Endothelial cell of umbilical vein (primary cell): ENCODE results near the gene CCER1. TPM values are rescaled to one million over a fixed set of nuclear protein-coding genes. Genes with fewer than 3 reads are reported as not detected.

Source experiments
- BruUV-seq: library from RNA; stranded (reverse); fragments of 400-500 nt; replicated peaks from 2 replicates; lab custom pipeline; 2021; lab: Mats Ljungman, UMichigan
- CTCF ChIA-PET: fragments of 300-600, 350-600 bp; sonication (Branson Sonifier 250); formaldehyde crosslinking; loops from one replicate; lab custom pipeline; 2021; ENCODE audit warnings: antibody characterized with exemption, inconsistent platforms; lab: Charles Lee
- POLR2A ChIA-PET: fragments of 300-600, 350-600 bp; sonication (Branson Sonifier 250); formaldehyde crosslinking; loops from one replicate; lab custom pipeline; 2021; ENCODE audit warnings: antibody characterized with exemption, inconsistent platforms; lab: Charles Lee
- DNase-seq: peaks from one replicate; pipeline ENCODE4 v3.0.0-alpha.2; 2011; ENCODE audit warnings: low read depth, low spot score
- FAIRE-seq: peaks from 2 replicates; lab custom pipeline; 2011; peaks lifted over from hg19 to GRCh38; lab: Jason Lieb, UNC
- H2AFZ ChIP-seq: 2 replicates; pipeline ENCODE4 v1.6.0; 2012; ENCODE audit warnings: low read depth, low read length, control low read depth, inconsistent platforms
- H3K27ac ChIP-seq: 2 replicates; pipeline ENCODE4 v1.5.1; 2011; ENCODE audit warnings: low read depth, mild to moderate bottlenecking, control low read depth, low read length, moderate library complexity; ENCODE audit not compliant: insufficient read depth
- H3K27me3 ChIP-seq, 2 experiments: 2 replicates each; pipeline versions ENCODE4 v1.6.0 to v1.6.1; 2011; ENCODE audit warnings: low read length in 2 of 2, mixed read lengths in 1 of 2; ENCODE audit not compliant: control insufficient read depth in 2 of 2, insufficient read depth in 2 of 2
- H3K36me3 ChIP-seq, 2 experiments: 2 replicates in 1 of 2; 3 replicates in 1 of 2; pipeline ENCODE4 v1.5.1; 2011; ENCODE audit warnings: low read length in 2 of 2, mild to moderate bottlenecking in 1 of 2, moderate library complexity in 1 of 2; ENCODE audit not compliant: control insufficient read depth in 2 of 2, insufficient read depth in 2 of 2; ENCODE audit errors: extremely low read depth in 1 of 2
- H3K4me1 ChIP-seq: 3 replicates; pipeline ENCODE4 v1.5.1; 2011; ENCODE audit warnings: mild to moderate bottlenecking, low read length; ENCODE audit not compliant: control insufficient read depth, insufficient read depth; ENCODE audit errors: extremely low read depth
- H3K4me2 ChIP-seq: 2 replicates; pipeline ENCODE4 v1.6.1; 2011; ENCODE audit warnings: low read length, control low read depth, mixed read lengths; ENCODE audit not compliant: insufficient read depth
- H3K4me3 ChIP-seq, 3 experiments: fragments of 200-600 bp in 1 of 3; sonication (generic), shearing (Covaris generic) in 1 of 3; replicated peaks in 1 of 3; 2 replicates each; pipeline ENCODE4 v1.5.1; 2011 to 2016; ENCODE audit warnings: control low read depth in 3 of 3, low read length in 3 of 3, mild to moderate bottlenecking in 2 of 3, inconsistent platforms in 1 of 3, low read depth in 1 of 3, moderate library complexity in 1 of 3; ENCODE audit not compliant: insufficient read depth in 1 of 3
- H3K79me2 ChIP-seq: 2 replicates; pipeline ENCODE4 v1.6.0; 2012; ENCODE audit warnings: low read length, inconsistent platforms; ENCODE audit not compliant: control insufficient read depth, insufficient read depth
- H3K9ac ChIP-seq: replicated peaks from 2 replicates; pipeline ENCODE3; 2011; ENCODE audit warnings: low read length, control low read depth; ENCODE audit not compliant: insufficient read depth; ENCODE audit errors: extremely low read depth
- H3K9me1 ChIP-seq: replicated peaks from 3 replicates; pipeline ENCODE4 v1.6.0; 2011; ENCODE audit warnings: mild to moderate bottlenecking, low read length; ENCODE audit not compliant: control insufficient read depth, insufficient read depth; ENCODE audit errors: extremely low read depth
- H3K9me3 ChIP-seq: replicated peaks from 2 replicates; pipeline ENCODE4 v1.5.1; 2012; ENCODE audit warnings: low read length, inconsistent platforms; ENCODE audit not compliant: control insufficient read depth, insufficient read depth
- H4K20me1 ChIP-seq: replicated peaks from 2 replicates; pipeline ENCODE3; 2011; ENCODE audit warnings: mild to moderate bottlenecking, low read length; ENCODE audit not compliant: control insufficient read depth, insufficient read depth; ENCODE audit errors: extremely low read depth
- CTCF ChIP-seq, 2 donors: IDR thresholded peaks; 1 replicate in 1 of 2; 2 replicates in 1 of 2; pipeline ENCODE4 v1.5.1; 2011; ENCODE audit warnings: low read length in 2 of 2, mild to moderate bottlenecking in 2 of 2, moderate library complexity in 2 of 2, control low read depth in 1 of 2, inconsistent platforms in 1 of 2, low read depth in 1 of 2; ENCODE audit not compliant: insufficient read depth in 1 of 2; ENCODE audit errors: extremely low read depth in 1 of 2
- EZH2 ChIP-seq: IDR thresholded peaks from 2 replicates; pipeline ENCODE4 v1.6.1; 2012; ENCODE audit warnings: borderline replicate concordance, low read depth, mild to moderate bottlenecking, moderate library complexity, low read length, inconsistent platforms; ENCODE audit not compliant: severe bottlenecking
- FOS ChIP-seq: IDR thresholded peaks from 2 replicates; pipeline ENCODE4 v1.6.1; 2011; ENCODE audit warnings: mild to moderate bottlenecking, low read length, moderate library complexity, borderline replicate concordance; ENCODE audit not compliant: insufficient read depth
- GATA2 ChIP-seq: IDR thresholded peaks from 2 replicates; pipeline ENCODE4 v1.7.0; 2011; ENCODE audit warnings: low read depth, mild to moderate bottlenecking, moderate library complexity, mixed read lengths, low read length; ENCODE audit not compliant: insufficient read length, insufficient read depth
- JUN ChIP-seq: IDR thresholded peaks from 2 replicates; pipeline ENCODE4 v1.6.1; 2011; ENCODE audit warnings: borderline replicate concordance, low read depth; ENCODE audit not compliant: insufficient read length, insufficient read depth
- MAX ChIP-seq: IDR thresholded peaks from 2 replicates; pipeline ENCODE4 v1.6.1; 2011; ENCODE audit not compliant: insufficient read depth, insufficient read length
- MYC ChIP-seq: IDR thresholded peaks from one replicate; pipeline ENCODE4 v1.6.1; 2011; ENCODE audit warnings: mild to moderate bottlenecking, low read depth, low read length
- POLR2A ChIP-seq: IDR thresholded peaks from 2 replicates; pipeline ENCODE4 v1.6.1; 2012; ENCODE audit warnings: low read depth, mild to moderate bottlenecking, control low read depth, low read length
- POLR2AphosphoS5 ChIP-seq: IDR thresholded peaks from 2 replicates; pipeline ENCODE4 v1.6.1; 2012; ENCODE audit warnings: low read depth, mild to moderate bottlenecking, control low read depth, low read length, moderate library complexity; ENCODE audit not compliant: insufficient read depth
- dilution Hi-C: fragments of 300-500 bp; cut with MboI; formaldehyde crosslinking; loops from one replicate; pipeline ENCODE4 v1.15.0; 2019; ENCODE audit warnings: low sequenced_read_pairs; ENCODE audit not compliant: extremely low pct_ligation_motif_present
- intact Hi-C: fragments of 100-400 bp; cut with micrococcal nuclease; formaldehyde crosslinking; loops from one replicate; pipeline ENCODE4 v1.10.0; 2022
- polyA plus RNA-seq, 4 experiments: library from polyadenylated mRNA; depleted of rRNA in 3 of 4; stranded (reverse) in 3 of 4; unstranded in 1 of 4; fragments of >200 nt; gene quantifications; 2 replicates each; pipeline versions ENCODE4 v1.2.1 to v1.2.3, GENCODE V29; 2011 to 2012; ENCODE audit warnings: missing spikeins in 1 of 4
- total RNA-seq: library from RNA; stranded (reverse); gene quantifications from 2 replicates; pipeline ENCODE4 v1.2.3, GENCODE V29; 2021

Gene CCER1
- total and polyA plus RNA-seq, 2 donors (not counting 3 experiments of a cell fraction or from before 2014, with no cell fraction given), result not detected

GRCh38 chr12:90902596-90902995 lies 52.4 kb downstream of the CCER1 start:
- FAIRE-seq, result no peak
- TF ChIP-seq JUN (no peak), MYC (no peak), EZH2 (no peak), GATA2 (no peak), POLR2AphosphoS5 (no peak), MAX (no peak), FOS (no peak), CTCF (IDR thresholded peaks at IDR 0.05; ENCODE audit: extremely low read depth in 1 of 2, insufficient read depth in 1 of 2, low read depth in 1 of 2, low read length in 2 of 2) (no peak), POLR2A (no peak)
- Histone ChIP-seq H3K4me3 (no peak overlapping the region), H3K27ac (no peak overlapping the region), H3K4me1 (peaks cover 3% of the 10 kb centered on the region), H3K4me2 (no peak overlapping the region), H2AFZ (no peak overlapping the region), H3K9ac (no peak overlapping the region), H3K9me3 (no peaks in the 10 kb centered on the region), H3K79me2 (no peaks in the 10 kb centered on the region), H4K20me1 (no peaks in the 10 kb centered on the region), H3K9me1 (no peaks in the 10 kb centered on the region), H3K27me3 (no peaks in the 10 kb centered on the region), H3K36me3 (no peaks in the 10 kb centered on the region)
- POLR2A ChIA-PET, result no interaction called here
- CTCF ChIA-PET, result no interaction called here
- BruUV-seq, result no TSS peak
- intact Hi-C loops (loop anchor here (10.0 kb wide), 2 partner anchors 208 to 1028 kb away; no protein-coding TSS in a partner anchor), dilution Hi-C loops (no loop called here)
- DNase-seq, result no peak

Other genes starting within 250 kb of the CCER1 start
- not detected in 2 replicates for gene EPYC, start 49.8 kb upstream of the CCER1 start, total RNA-seq
- gene EPYC, start 49.8 kb upstream of the CCER1 start, polyA plus RNA-seq, result 0.06 TPM in 1 of 2 replicates, not detected in the other
- not detected in 2 replicates for gene KERA, start 102.8 kb upstream of the CCER1 start, total RNA-seq
- not detected in 2 replicates for gene KERA, start 102.8 kb upstream of the CCER1 start, polyA plus RNA-seq
- 1.9 TPM in 1 of 2 replicates, not detected in the other for gene LUM, start 156.3 kb upstream of the CCER1 start, total RNA-seq
- 0.05 and 0.29 TPM in 2 replicates for gene LUM, start 156.3 kb upstream of the CCER1 start, polyA plus RNA-seq
- gene DCN, start 227.6 kb upstream of the CCER1 start, total RNA-seq, result 0.42 TPM in 1 of 2 replicates, not detected in the other
- 0.38 and 0.43 TPM in 2 replicates for gene DCN, start 227.6 kb upstream of the CCER1 start, polyA plus RNA-seq